Stimulated activated CD4-positive, alpha-beta T cell treated with anti-CD3 and anti-CD28 coated beads, Interleukin-12 subunit alpha, Interleukin-12 subunit beta, amount 100 ng/mL, for 4 hours (primary cell): ENCODE data around the gene HORMAD2.

Experiments
- DNase-seq: peaks from one replicate; pipeline ENCODE4 v3.0.0-alpha.2; 2020

Gene HORMAD2

DNA sequence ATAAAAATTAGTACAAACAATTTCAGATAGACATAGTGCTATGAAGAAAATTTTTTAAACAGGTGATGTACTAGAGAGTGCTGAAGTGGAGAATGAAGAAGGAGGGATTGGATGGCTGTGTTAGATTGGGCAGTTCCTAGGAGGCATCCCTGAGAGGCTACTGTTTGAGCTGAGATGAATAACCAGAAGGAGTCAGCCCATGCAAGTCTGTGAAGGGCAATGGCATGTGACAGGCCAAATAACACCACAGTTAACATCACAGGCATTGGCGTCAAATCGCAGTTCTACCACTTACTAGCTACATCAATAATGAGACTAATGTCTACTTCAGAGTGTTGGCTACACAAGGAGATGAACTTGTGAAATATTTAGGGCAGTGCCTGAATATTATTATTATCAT, 35.4 kb downstream of the HORMAD2 start:
- no peak for DNase-seq

DNA sequence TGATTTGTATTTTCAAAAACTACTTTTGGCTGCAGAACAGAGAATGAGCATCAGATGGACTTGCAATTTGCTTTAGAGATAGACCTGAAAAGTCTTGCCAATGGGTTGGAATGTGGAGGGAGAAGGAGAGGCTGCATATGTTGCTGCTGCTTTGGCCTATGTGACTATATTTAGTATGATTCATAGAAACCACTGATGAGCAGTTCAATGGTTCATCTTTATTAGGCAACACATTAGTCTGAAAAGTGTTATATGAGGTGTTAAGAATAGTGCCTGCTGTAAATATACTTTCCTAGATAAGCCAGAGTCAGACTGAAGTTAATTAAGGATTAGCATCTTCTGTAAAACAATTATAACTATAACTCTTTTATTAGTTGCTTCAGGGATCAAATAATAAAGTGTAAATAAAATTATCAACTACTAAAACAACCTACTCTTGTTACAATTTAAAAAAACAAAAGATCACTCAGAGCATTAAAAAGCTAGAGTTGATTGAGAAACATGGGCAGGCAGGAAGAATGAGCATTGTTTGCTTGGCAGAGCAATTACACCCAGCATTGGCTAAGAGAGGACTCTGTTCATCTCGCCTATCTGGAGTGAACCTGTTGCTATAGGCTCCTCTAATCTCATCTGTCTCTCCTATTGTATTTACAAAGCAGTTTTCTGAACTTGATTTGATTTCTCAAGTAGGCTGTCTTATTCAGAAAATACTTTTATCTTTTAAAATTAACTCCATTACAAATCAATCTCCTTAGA, 36.3 kb downstream of the HORMAD2 start:
- no peak for DNase-seq

DNA sequence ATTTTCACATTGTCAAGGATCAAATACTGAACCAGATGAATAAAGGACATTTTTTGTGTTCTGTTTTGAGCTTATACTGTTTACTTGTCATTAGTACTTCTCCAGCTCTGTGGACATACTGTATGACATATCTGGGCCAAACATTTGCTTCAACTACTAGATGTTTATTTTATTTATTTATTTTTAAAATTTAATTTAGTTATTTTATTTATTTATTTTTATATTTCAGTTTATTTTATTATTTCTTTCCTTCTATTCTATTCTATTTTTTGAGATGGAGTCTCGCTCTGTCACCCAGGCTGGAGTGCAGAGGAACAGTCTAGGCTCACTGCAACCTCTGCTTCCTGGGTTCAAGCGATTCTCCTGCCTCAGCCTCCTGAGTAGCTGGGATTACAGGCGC, 37.0 kb downstream of the HORMAD2 start:
- DNase-seq = no peak

DNA sequence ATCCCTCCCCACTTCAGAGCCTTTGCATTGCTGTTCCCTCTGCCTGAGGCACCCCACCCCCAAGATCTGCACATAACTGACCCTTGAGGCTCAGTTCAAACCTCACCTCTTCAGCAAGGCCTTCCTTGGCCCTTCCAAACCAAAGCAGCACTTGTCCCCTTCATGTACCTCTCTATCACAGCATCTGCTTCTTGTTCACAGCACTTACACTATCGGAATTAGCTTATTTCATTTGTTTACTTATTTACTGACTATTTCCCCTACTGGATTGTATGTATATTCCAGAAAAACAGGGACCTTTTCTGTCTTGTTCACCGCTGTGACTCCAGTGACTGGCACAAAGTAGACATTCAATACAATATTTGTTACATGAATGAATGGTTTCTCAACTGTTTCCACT, 38.0 kb downstream of the HORMAD2 start:
- no peak for DNase-seq

DNA sequence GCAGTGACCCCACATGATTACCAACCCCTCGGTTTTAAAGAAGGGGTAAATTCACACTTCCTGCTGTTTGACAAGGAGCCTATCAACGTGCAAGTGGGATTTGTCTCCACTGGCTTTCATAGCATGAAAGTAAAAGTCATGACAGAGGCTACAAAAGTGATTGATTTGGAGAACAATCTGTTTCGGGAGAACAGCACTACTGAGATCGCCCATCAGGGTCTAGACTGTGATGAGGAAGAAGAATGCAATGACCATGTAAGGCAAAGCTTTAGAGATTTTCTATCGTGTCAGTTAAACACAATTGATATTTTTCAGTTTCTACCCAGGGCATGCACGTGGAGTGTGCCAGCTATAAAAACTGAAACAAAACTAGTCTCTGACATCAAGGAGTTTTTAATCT, 41.7 kb downstream of the HORMAD2 start:
- DNase-seq = no peak

DNA sequence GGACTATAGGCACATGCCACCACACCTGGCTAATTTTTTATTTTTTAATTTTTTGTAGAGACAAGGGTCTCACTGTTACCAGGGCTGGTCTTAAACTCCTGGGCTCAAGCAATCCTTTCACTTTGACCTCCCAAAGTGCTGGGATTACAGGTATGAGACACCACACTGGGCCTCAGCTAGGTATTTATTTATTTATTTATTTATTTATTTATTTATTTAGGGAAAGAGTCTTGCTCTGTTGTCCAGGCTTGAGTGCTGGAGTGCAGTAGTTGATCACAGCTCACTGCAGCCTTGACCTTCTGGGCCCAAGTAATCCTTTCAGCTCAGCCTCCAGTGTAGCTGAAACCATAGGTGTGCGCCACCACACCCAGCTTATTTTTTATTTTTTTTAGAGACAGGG, 43.2 kb downstream of the HORMAD2 start:
- DNase-seq = no peak

DNA sequence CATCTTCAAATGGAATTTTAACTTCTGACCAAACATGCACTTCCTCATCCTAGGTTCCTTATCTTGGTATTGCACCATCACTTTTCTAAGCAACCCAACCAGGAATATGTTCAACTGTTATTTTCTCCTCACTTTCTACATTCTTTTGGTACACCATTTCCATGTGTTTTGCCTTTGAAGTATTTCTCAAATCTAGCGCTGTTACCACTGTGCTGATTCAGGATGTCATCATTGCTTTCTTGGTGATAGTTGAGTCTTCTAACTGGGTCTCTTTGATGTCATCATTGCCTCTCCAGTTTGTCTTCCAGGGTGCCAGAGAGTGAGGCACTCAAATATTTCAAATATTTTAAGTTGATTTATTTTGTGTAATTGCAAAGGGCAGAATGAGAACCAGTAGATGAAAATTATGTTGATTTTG, 47.5 kb downstream of the HORMAD2 start:
- no peak for DNase-seq

DNA sequence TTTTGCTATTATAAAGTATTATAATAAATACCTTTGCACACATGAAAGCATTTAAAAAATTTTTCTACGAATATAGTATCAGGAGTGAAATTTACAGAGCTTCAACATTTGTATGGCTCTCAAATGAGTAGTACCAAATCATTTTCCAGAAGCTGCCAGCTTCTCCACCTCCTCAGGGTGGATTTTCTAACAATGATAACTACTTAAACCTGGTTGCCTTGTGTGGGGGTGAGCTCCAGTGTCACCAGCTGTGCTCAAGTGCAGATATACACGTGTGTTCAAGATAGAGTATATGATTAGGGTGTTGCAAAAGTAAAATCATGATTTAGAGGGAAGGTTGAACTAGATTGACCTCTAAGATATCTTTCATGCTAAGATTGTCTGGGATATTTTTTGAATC, 48.2 kb downstream of the HORMAD2 start:
- no peak for DNase-seq

DNA sequence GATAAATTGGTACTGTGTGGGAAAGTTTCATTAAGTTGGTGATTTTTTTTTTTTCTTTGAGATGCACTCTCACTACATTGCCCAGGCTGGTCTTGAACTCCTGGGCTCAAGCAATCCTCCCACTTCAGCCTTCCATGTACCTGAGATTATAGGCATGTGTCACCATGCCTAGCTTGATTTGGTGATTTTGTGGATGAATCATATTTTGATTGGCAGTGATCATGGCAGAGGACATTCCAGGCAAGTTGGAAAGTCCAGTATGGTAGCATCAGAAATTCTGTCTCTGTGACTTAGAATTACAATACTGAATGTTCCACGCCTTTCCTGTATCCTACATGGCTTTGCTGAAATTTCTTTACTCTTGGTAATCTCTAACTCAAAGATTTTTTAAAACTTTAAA, 49.4 kb downstream of the HORMAD2 start:
- no peak for DNase-seq

DNA sequence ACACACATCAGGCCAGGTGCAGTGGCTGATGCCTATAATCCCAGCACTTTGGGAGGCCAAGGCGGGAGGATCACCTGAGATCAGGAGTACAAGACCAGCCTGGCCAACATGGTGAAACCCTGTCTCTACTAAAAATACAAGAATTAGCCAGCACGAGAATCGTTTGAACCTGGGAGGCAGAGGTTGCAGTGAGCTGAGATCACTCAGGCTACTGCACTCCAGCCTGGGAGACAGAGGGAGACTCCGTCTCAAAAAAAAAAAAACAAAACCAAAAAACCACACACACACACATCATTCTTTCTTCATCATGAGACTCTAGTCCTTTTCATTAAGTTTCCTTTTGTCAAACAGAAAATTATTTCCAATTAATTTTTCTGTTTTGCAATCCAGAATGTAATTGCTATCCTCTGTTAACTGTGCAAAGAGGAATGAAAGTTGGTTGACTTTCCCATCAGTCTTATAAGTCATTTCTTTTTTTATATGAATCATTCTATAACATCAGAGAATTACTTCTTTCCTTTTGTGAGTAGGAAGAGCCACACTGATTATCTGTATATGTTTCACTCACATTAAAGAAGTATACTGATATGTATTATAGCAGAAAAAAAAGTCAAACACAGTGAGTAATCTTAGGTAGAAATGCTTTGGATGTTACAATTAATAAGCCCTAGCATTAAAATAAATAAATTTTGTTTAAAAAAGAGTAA, 52.2 kb downstream of the HORMAD2 start:
- no peak for DNase-seq

DNA sequence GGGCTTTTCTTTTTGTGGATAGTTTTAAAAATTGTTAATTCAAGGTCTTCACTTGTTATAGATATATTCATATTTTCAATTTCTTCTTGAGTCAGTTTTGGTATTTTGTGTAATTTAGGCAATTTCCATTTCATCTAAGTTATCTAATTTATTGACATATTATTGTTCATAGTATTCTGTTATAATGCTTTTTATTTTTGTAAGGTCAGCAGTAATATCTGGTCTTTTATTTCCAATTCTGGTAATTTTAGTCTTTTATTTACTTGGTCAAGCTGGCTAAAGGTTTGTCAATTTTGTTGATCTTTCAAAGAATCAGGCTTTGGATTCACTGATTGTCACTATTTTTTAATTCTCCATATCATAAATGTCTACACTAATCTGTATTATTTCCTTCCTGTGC, 60.1 kb downstream of the HORMAD2 start:
- no peak for DNase-seq

DNA sequence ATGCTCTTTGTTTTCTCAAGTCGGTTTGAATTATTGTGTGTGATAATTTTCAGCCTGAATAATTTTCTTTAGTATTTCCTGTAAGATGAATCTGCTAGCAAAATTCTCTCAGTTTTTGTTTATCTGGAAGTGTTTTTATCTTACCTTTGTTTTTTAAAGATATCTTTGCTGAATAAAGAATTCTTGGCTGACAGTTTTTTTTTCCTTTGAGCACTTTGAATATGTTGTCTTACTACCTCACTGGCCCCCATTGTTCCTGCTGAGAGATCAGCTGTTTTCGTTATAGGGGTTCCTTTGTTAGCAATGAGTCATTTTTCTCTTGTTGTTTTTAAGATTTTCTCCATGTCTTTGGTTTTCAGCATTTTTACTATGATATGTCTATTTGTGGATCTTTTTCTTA, 63.0 kb downstream of the HORMAD2 start:
- no peak for DNase-seq

DNA sequence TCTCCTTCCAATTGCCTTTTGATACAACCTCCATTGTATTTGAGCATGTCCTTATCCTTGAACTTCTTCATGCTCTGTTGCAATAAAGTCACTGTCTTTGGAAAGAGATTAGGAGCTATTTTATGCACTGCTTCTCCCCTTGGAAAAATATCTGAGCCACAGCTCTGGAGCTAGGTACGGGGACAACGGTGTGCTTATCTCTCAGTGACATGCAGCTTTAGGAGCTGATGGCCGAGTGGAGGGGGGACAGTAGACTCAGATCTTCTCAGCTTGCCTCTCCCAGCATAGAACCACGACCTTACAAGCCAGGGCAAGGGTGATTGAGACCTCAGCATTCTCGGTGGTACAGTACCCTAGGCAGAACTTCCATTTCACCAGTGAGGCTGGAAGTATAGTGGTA, 64.1 kb downstream of the HORMAD2 start:
- DNase-seq = no peak

DNA sequence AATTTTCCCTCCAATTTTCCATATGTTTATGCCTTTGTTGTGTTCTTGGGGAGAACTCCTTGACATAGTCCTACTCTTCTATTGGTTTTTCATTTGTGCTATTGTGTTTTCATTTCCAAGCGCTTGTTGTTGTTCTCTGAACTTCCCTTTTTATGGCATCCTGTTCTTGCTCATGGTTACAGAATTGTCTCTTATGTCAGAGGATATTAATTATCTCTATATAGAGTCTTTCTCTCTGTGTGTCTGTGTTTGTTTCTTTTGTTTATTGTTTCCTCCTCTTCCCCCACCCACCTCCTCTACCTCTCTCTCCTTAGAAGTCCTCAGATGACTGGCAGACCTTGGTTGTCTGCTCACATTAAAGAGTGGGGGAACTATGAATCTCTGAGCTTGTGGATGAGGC, 69.9 kb downstream of the HORMAD2 start:
- no peak for DNase-seq

DNA sequence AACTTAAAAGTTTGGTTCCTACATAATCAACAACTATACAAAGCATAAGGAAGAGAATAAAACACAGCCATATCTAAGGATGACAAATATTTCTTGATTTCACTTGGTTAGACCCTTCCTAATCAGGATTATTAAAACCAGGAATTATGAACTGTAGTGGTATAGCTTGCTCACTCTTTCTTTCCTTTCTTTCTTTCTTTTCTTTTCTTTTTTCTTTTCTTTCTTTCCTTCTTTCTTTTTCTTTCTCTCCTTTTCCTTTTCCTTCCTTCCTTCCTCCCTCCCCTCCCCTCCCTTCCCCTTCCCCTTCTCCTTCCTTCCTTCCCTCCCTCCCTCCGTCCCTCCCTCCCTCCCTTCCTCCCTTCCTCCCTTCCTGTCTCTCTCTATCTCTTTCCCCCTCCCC, 78.0 kb downstream of the HORMAD2 start:
- no peak for DNase-seq

DNA sequence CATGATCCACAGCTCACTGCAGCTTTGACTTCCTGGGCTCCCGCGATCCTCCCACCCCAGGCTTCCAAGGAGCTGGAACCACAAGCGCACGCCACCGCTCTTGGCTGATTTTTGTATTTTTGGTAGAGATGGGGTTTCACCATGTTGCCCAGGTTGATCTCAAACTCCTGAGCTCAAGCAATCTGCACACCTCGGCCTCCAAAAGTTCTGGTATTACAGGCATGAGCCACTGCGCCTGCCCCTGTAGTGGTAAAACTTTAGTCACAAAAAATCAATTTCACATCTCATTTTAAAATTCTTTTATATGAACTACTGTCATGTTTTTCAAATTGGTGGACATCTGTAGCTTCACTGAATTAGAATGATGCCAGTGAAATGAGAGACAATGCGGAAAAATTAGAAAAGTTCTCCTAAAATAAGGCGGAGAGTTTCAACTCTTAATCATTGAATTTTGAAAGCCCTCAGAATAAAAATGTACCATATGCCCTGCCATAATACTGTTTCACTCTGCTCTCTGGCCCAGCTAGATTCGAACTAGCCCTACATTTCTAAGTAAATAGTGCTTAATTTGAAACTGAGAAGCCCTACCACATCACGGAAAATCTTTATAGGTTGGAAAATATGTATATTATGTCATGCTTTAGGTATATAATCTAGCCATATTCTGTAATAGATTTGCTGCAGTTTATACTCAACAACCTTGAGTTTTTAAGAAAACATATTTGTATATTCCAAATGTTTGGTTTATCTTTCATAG, 78.7 kb downstream of the HORMAD2 start:
- no peak for DNase-seq

DNA sequence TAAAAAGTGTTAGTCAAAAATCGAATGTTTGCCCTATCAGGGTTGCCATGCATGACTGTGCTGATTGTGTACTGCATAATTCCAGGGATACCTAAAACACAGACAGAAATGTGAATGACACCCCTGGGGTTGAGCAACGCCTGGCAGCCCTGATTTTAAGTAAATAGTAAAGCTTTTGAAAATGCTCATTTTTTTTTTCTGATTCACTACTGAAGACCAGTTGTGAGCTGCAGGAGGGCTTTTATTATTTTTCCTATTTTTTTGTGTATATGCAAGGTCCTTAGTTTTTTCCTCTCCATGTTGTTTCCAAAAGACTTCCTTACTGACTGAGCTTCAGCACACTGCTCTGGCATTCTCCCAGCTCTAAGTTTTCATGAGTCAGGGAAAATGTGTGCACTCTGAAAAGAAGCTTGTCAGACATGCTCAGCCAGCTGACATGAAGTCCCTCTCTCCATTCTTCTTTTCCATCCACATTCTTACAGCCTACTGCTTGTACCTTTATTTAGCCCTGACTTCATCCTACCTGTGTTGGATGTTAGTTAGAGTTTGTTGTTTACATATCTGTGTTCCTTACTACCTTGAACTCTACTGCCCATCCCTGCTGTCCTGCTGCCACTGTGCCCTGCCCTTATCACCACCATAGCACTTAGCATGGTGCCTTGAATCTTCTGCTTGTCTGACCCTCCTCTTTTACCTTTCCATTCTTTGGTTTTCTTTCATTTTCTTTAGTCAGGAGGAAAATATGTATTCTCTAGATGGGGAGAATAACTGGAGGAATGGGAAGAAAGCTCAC, 79.5 kb downstream of the HORMAD2 start:
- no peak for DNase-seq

DNA sequence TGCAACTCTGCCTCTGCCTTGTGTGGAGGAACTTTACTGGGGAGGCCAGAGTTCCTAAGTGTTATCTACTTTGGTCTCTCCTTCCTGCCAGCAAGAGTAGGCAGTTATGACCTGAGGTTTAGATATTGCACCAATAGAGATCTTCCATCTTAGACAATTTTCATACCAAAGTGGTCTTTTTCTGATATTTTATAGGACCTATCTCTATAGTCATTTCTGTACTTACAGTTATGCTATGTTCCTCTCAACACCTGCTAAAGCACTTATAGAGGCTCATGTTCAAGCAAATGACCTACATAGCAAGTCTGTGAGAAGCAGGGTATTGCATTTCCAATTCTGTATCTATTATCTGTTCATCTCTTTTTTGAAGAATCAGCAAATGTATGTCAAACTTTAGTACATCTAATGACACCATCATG, 80.8 kb downstream of the HORMAD2 start:
- DNase-seq = no peak

DNA sequence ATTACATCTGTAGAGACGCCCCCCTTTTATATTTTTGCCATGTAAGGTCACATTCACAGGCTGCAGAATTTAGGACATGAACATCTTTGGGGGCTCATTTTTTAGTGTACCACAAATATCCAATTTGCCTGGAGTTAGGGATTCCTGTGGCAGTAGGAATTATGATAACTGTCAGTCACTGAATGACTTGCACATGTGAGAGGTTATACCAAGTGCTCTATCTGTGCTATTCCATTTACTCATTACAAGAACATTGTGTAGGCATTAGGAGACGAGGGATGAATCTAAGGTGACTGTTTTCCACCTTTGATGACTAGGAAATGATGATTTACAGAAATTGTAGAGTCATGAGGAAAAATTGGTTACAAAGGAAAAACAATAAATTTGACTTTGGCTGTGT, 87.0 kb downstream of the HORMAD2 start:
- DNase-seq = no peak

DNA sequence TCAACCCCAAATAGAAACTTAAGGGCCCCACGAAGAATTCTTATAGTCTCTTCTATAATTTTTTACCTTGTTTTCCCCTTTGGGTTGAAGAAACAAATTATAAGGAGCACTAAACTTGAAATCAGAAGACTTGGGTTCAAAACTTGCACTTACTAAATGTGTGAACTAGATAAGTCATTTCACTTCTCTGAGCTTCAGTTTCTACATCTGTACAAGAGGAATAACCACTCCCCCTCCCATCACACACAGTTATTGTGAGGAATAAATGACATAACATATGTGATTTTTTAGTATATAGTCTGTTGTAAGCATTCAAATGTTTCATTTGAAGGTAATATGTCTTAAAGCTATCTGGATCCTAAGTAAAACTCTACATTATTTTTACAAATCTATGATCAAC, 87.5 kb downstream of the HORMAD2 start:
- no peak for DNase-seq

DNA sequence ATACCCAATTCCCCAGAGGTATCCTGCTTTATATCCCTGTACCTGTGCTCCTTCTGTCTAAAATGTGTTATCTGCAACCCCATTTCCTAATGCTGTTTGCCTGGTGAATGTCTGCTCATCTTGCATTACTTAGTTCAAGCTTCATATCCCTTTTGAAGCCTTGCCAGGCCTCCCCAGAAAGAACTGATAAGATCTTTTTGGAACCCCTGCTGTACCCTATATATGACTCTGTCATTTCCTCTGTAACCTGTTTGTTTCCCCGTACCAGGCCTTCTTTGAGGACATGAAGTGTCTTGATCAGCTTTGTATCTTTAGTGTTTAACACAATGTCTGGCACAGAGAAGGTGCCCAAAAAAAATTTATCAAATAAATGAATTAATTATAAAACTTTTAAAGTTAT, 88.7 kb downstream of the HORMAD2 start:
- no peak for DNase-seq

DNA sequence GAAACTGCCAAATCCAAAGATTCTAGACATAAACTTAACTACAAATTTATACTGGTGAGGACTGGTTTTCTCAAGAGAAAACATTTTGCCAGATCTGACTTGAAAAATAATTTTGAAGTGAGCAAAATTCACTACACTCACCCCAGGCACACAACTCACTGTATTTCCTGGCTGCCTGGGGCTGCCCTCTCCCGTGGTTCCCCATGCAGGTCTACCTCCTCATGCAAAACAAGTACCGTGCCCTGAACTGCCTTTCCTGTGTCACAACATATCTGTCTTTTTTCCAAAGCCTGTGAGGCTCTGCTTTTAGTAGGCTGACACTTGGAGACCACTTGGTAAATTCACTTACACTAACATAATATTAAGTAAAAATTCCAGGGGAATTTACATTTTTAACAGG, 89.9 kb downstream of the HORMAD2 start:
- DNase-seq = no peak

DNA sequence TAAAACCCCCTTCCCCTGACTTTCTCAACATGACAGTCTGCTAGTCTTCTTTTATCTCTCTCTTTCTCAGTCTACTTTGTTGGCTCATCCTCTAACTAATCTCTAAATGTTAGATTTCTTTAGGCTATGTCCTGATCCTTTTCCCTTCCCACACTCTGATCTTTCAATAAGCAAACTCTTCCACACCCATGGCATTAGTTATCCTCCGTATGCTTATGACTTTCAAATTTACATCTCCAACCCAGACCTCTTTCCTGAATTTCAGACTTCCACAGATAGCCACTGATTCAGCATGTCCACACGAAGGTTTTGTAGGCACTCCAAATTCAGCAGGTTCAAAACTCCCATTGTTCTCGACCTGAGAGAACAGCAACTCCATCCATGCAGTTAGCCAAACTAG, 90.7 kb downstream of the HORMAD2 start:
- no peak for DNase-seq
